ENCODE measurements around the gene TNN. TPM values are rescaled to one million over a fixed set of nuclear protein-coding genes. Genes with fewer than 3 reads are reported as not detected.
"Not testable (repeated sequence)": the region's sequence is repeated elsewhere in the genome, so short reads cannot be mapped to it uniquely, and the experiment has no call there.

The TNN gene, protein sequence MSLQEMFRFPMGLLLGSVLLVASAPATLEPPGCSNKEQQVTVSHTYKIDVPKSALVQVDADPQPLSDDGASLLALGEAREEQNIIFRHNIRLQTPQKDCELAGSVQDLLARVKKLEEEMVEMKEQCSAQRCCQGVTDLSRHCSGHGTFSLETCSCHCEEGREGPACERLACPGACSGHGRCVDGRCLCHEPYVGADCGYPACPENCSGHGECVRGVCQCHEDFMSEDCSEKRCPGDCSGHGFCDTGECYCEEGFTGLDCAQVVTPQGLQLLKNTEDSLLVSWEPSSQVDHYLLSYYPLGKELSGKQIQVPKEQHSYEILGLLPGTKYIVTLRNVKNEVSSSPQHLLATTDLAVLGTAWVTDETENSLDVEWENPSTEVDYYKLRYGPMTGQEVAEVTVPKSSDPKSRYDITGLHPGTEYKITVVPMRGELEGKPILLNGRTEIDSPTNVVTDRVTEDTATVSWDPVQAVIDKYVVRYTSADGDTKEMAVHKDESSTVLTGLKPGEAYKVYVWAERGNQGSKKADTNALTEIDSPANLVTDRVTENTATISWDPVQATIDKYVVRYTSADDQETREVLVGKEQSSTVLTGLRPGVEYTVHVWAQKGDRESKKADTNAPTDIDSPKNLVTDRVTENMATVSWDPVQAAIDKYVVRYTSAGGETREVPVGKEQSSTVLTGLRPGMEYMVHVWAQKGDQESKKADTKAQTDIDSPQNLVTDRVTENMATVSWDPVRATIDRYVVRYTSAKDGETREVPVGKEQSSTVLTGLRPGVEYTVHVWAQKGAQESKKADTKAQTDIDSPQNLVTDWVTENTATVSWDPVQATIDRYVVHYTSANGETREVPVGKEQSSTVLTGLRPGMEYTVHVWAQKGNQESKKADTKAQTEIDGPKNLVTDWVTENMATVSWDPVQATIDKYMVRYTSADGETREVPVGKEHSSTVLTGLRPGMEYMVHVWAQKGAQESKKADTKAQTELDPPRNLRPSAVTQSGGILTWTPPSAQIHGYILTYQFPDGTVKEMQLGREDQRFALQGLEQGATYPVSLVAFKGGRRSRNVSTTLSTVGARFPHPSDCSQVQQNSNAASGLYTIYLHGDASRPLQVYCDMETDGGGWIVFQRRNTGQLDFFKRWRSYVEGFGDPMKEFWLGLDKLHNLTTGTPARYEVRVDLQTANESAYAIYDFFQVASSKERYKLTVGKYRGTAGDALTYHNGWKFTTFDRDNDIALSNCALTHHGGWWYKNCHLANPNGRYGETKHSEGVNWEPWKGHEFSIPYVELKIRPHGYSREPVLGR (N-terminal part only)
- total RNA-seq (2022) (0.07 TPM in 1 of 2 replicates, not detected in the other), Bru-seq, nascent RNA (percentile 11 among the genes with signal in this experiment), BruChase-seq, experiment 1, labeled RNA remaining after a 6-hour chase (percentile 8 among the genes with signal in this experiment), BruChase-seq, experiment 2, labeled RNA remaining after a 2-hour chase (percentile 12 among the genes with signal in this experiment)
- long read RNA-seq: 0 reads

DNA sequence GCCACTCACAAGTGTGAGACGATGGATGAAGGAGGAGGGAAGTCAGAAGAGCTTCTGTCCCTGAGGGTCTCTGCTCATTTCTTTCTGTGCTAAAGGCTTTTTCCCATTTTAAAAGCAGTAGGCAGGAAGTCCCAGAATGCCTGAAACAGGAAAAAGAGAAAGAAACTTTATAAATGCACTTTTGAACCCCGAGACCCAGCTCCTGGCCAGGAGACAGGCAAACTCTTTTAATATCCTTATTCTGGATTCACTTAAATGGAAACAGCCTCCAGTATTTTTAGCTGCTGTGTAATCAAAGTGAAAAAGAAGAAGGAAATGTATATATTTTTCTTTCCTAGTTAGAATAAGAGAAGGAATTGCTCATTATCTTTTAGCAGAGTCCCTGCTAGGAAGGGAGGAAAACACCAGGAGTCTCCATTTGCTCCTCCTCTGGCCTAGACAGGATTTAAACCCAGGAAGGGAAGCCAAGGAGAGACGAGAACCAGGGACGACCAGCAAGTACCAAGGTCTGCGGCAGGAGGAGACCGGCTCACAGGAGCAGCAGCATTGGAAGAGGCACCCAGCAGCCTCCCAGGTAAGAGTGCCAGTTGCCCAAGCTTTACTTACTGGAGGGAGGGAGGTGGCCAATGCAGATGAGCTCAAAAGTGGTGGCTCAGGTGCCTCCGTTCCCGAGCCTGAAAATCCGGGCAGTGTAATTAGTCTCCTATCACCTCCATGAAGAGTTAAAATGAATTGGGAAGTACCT is at the start of gene TNN:
TSS of gene TNN (plus strand) at position 472 of the 745 bp plus-strand sequence. CDS start 9,586 bp downstream, outside the sequence.
- intact Hi-C loops (cut with micrococcal nuclease; ENCODE audit: unreplicated experiment): no loop called here
- Mint-ChIP-seq H3K9me3 (ENCODE audit: low read depth, unreplicated experiment) (no peaks in the 10 kb centered on the region), H3K36me3 (ENCODE audit: insufficient read depth, unreplicated experiment) (no peaks in the 10 kb centered on the region), H3K4me3 (ENCODE audit: low read depth, unreplicated experiment) (no peak within 1 kb of the TSS), H3K27me3 (ENCODE audit: unreplicated experiment) (peaks cover 83% of the 10 kb centered on the region), H3K4me1 (ENCODE audit: low read depth, unreplicated experiment) (no peaks in the 10 kb centered on the region), H3K27ac (ENCODE audit: unreplicated experiment) (no peak within 1 kb of the TSS)
- no TSS peak for BruUV-seq (replicated peaks)
- CTCF ChIA-PET: no interaction called here
- no peak for DNase-seq
- TF ChIP-seq, protein P1, sequence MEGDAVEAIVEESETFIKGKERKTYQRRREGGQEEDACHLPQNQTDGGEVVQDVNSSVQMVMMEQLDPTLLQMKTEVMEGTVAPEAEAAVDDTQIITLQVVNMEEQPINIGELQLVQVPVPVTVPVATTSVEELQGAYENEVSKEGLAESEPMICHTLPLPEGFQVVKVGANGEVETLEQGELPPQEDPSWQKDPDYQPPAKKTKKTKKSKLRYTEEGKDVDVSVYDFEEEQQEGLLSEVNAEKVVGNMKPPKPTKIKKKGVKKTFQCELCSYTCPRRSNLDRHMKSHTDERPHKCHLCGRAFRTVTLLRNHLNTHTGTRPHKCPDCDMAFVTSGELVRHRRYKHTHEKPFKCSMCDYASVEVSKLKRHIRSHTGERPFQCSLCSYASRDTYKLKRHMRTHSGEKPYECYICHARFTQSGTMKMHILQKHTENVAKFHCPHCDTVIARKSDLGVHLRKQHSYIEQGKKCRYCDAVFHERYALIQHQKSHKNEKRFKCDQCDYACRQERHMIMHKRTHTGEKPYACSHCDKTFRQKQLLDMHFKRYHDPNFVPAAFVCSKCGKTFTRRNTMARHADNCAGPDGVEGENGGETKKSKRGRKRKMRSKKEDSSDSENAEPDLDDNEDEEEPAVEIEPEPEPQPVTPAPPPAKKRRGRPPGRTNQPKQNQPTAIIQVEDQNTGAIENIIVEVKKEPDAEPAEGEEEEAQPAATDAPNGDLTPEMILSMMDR (IDR thresholded peaks at IDR 0.05; ENCODE audit: unreplicated experiment): no peak

DNA sequence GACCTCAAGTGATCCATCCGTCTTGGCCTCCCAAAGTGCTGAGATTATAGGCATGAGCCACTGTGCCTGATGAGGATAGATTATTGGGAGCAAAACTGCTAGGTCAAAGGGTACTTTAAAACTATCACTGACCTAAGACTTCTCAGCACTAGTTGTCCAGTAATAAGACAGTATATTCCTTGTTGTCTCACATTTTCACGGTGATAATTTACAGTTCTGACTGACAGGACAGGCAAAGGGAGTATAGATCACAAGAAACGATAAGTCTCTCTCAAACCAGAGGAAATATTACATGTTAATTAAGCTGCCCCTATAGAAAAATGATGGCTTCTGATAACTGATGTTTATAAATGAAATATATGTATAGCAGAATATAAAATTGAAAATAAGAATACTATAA is 48.1 kb upstream of the TNN start:
- CTCF ChIA-PET: no interaction called here
- DNase-seq: no peak
- no TSS peak for BruUV-seq (replicated peaks)
- no peaks in the 10 kb centered on the region for H3K9me3 Mint-ChIP-seq (ENCODE audit: low read depth, unreplicated experiment)
- H3K36me3 Mint-ChIP-seq (ENCODE audit: insufficient read depth, unreplicated experiment): peaks cover 34% of the 10 kb centered on the region
- intact Hi-C loops (cut with micrococcal nuclease; ENCODE audit: unreplicated experiment): no loop called here
- H3K4me1 Mint-ChIP-seq (ENCODE audit: low read depth, unreplicated experiment): peaks cover 24% of the 10 kb centered on the region
- TF ChIP-seq, protein P1 (IDR thresholded peaks at IDR 0.05; ENCODE audit: unreplicated experiment): no peak
- H3K4me3 Mint-ChIP-seq (ENCODE audit: low read depth, unreplicated experiment): no peak overlapping the region
- H3K27me3 Mint-ChIP-seq (ENCODE audit: unreplicated experiment): no peaks in the 10 kb centered on the region
- no peak overlapping the region for H3K27ac Mint-ChIP-seq (ENCODE audit: unreplicated experiment)

DNA sequence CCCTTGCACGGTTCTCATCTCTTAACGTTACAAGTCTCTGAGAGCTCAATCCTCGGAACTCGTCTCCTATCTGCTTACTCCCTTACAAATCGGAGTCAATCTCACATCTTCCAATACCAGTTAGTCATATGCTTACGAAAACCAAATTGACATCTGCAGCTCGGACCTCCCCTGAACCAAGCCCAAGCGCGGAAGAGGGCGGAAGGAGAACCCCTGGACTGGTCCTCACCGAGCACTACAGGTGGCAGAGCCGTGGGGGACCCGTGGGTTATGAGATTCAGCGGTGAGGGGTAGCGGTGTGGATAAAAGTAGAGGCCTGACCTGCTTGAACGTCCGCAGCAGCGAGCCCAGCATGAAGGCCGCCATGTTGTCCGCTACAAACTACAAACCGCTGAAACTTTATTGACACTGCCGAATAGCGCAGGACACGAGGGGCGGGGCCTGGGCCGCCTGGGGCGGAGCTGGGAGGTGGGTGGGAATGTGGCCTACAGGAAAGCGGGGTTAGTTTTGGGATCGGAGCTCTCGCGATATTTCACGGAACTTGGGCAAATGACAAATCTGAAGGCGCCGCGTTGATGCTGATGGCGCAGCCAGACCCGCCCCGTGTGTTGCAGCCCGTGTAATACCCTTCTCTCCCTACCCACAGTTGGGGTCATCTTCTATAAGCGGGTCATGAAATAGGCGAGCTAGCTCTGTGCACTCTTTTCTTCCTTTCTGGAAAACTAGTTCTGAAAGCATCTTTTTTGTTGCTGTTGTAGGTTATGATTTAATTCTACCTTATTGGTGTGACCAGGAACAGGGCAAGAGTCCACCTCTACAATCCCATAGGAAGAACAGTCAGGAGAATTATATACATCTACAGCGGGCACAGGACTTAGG is 44.4 kb upstream of the TNN start, which contains the start of gene MRPS14:
TSS of gene MRPS14 (minus strand) at position 383 of the 879 bp plus-strand sequence. CDS start at position 366, 17 bp downstream.
- CTCF ChIA-PET: interaction anchor here (0.6 to 2.0 kb wide), 6 partner anchors 9 to 870 kb away, joined by 3 to 11 read pairs (median 6); partner anchors contain the start of gene CACYBP
- BruUV-seq (replicated peaks): TSS peak; percentile 76
- Mint-ChIP-seq H3K27ac (ENCODE audit: unreplicated experiment) (peak within 1 kb of the TSS; percentile 63), H3K9me3 (ENCODE audit: low read depth, unreplicated experiment) (no peaks in the 10 kb centered on the region), H3K4me3 (ENCODE audit: low read depth, unreplicated experiment) (peak within 1 kb of the TSS; percentile 77), H3K4me1 (ENCODE audit: low read depth, unreplicated experiment) (peaks cover 15% of the 10 kb centered on the region), H3K27me3 (ENCODE audit: unreplicated experiment) (no peaks in the 10 kb centered on the region), H3K36me3 (ENCODE audit: insufficient read depth, unreplicated experiment) (peaks cover 17% of the 10 kb centered on the region)
- TF ChIP-seq, protein P1 (IDR thresholded peaks at IDR 0.05; ENCODE audit: unreplicated experiment): no peak
- intact Hi-C loops (cut with micrococcal nuclease; ENCODE audit: unreplicated experiment): no loop called here
- DNase-seq: peak; percentile 99

DNA sequence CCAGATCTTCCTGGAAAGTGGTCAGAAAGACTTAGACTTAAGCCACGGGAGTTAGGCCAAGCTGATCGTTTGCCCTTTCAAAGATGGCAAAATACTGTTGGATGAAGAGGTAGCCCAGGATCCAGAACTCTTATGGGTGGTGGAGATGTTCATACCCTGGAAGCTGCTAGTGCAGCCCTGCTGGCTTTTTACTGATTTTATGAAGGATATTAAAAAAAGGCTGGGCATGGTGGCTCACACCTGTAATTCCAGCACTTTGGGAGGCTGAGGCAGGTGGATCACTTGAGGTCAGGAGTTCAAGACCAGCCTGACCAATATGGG is 43.8 kb upstream of the TNN start:
- H3K27me3 Mint-ChIP-seq (ENCODE audit: unreplicated experiment); DNase-seq; intact Hi-C loops (cut with micrococcal nuclease; ENCODE audit: unreplicated experiment); H3K9me3 Mint-ChIP-seq (ENCODE audit: low read depth, unreplicated experiment): not testable (repeated sequence)
- Mint-ChIP-seq H3K4me1 (ENCODE audit: low read depth, unreplicated experiment) (peaks cover 15% of the 10 kb centered on the region), H3K4me3 (ENCODE audit: low read depth, unreplicated experiment) (peak overlapping the region; percentile 77), H3K36me3 (ENCODE audit: insufficient read depth, unreplicated experiment) (peaks cover 17% of the 10 kb centered on the region), H3K27ac (ENCODE audit: unreplicated experiment) (peak overlapping the region; percentile 63)
- TSS peak; percentile 94 for BruUV-seq (replicated peaks)
- CTCF ChIA-PET: interaction anchor here (1.0 to 2.0 kb wide), 4 partner anchors 9 to 128 kb away, joined by 6 to 11 read pairs (median 7); partner anchors contain the start of gene CACYBP
